Vagina (tissue), 2 donors: ENCODE measurements around the gene FOXP2.

ENCODE experiments used
- CTCF ChIP-seq, 3 experiments: fragments of 450-650 bp in 2 of 3; fragments of 200-600 bp in 1 of 3; sonication (generic) in 1 of 3; IDR thresholded peaks; one replicate each; pipeline ENCODE4 v1.5.1; 2017 to 2019; ENCODE audit warnings: antibody characterized with exemption in 3 of 3, mild to moderate bottlenecking in 2 of 3, moderate library complexity in 2 of 3
- POLR2A ChIP-seq, 2 donors: fragments of 450-650 bp; IDR thresholded peaks; one replicate each; pipeline ENCODE4 v1.6.1; 2017; ENCODE audit warnings: antibody characterized with exemption in 2 of 2, mild to moderate bottlenecking in 2 of 2, moderate library complexity in 2 of 2
- POLR2AphosphoS5 ChIP-seq, 2 donors: sonication (generic); formaldehyde crosslinking; IDR thresholded peaks; one replicate each; pipeline ENCODE4 v1.9.0; 2017; ENCODE audit warnings: antibody characterized with exemption in 2 of 2, mild to moderate bottlenecking in 2 of 2, low read depth in 1 of 2; ENCODE audit not compliant: insufficient read depth in 1 of 2

- no peak for TF ChIP-seq CTCF (IDR thresholded peaks at IDR 0.05)
- no peak for TF ChIP-seq POLR2A (IDR thresholded peaks at IDR 0.05)
- no peak for TF ChIP-seq POLR2AphosphoS5 (IDR thresholded peaks at IDR 0.05; ENCODE audit: insufficient read depth in 1 of 2, low read depth in 1 of 2)
Observed at GRCh38 chr7:114539575-114539974, 125.0 kb downstream of the FOXP2 start.
